Measurements from ENCODE around the gene UST.

The UST gene

GRCh38 chr6:149109397-149110070 is 362.7 kb downstream of the UST start:
- Histone ChIP-seq H3K4me1 (ENCODE audit: control insufficient read depth, insufficient read depth, low read length) (no peaks in the 10 kb centered on the region), H3K9ac (ENCODE audit: low read length) (no peak overlapping the region), H3K27me3 (replicated peaks; ENCODE audit: control insufficient read depth, insufficient read depth, low read length) (no peaks in the 10 kb centered on the region), H3K9me3 (ENCODE audit: control insufficient read depth, low read length) (no peaks in the 10 kb centered on the region), H3K4me3 (ENCODE audit: low read length) (no peak overlapping the region), H3K36me3 (ENCODE audit: control insufficient read depth, insufficient read depth, low read length, severe bottlenecking) (no peaks in the 10 kb centered on the region)
- no peak for DNase-seq (ENCODE audit: low read depth)

- Histone ChIP-seq H3K27me3 (replicated peaks; ENCODE audit: control insufficient read depth, insufficient read depth, low read length) (peaks cover 8% of the 10 kb centered on the region), H3K9me3 (ENCODE audit: control insufficient read depth, low read length) (no peaks in the 10 kb centered on the region), H3K9ac (ENCODE audit: low read length) (no peak overlapping the region), H3K4me3 (ENCODE audit: low read length) (no peak overlapping the region), H3K4me1 (ENCODE audit: control insufficient read depth, insufficient read depth, low read length) (no peaks in the 10 kb centered on the region), H3K36me3 (ENCODE audit: control insufficient read depth, insufficient read depth, low read length, severe bottlenecking) (no peaks in the 10 kb centered on the region)
- DNase-seq (ENCODE audit: low read depth) = no peak
Observed at GRCh38 chr6:149111556-149112115, 364.8 kb downstream of the UST start.

- Histone ChIP-seq H3K9me3 (ENCODE audit: control insufficient read depth, low read length) (no peaks in the 10 kb centered on the region), H3K27me3 (replicated peaks; ENCODE audit: control insufficient read depth, insufficient read depth, low read length) (peaks cover 11% of the 10 kb centered on the region), H3K4me3 (ENCODE audit: low read length) (no peak overlapping the region), H3K9ac (ENCODE audit: low read length) (no peak overlapping the region), H3K36me3 (ENCODE audit: control insufficient read depth, insufficient read depth, low read length, severe bottlenecking) (no peaks in the 10 kb centered on the region), H3K4me1 (ENCODE audit: control insufficient read depth, insufficient read depth, low read length) (no peaks in the 10 kb centered on the region)
- no peak for DNase-seq (ENCODE audit: low read depth)
Observed at GRCh38 chr6:149112976-149113375, 366.1 kb downstream of the UST start.

GRCh38 chr6:149114167-149114566 is 367.3 kb downstream of the UST start:
- DNase-seq (ENCODE audit: low read depth) = no peak
- no peaks in the 10 kb centered on the region for H3K36me3 ChIP-seq (ENCODE audit: control insufficient read depth, insufficient read depth, low read length, severe bottlenecking)

GRCh38 chr6:149118737-149119653 is 372.2 kb downstream of the UST start:
- H3K9ac ChIP-seq (ENCODE audit: low read length) = no peak overlapping the region
- no peak for DNase-seq (ENCODE audit: low read depth)
- H3K4me3 ChIP-seq (ENCODE audit: low read length) = no peak overlapping the region
- H3K4me1 ChIP-seq (ENCODE audit: control insufficient read depth, insufficient read depth, low read length) = no peaks in the 10 kb centered on the region
- H3K36me3 ChIP-seq (ENCODE audit: control insufficient read depth, insufficient read depth, low read length, severe bottlenecking) = no peaks in the 10 kb centered on the region
- H3K9me3 ChIP-seq (ENCODE audit: control insufficient read depth, low read length) = no peaks in the 10 kb centered on the region
- H3K27me3 ChIP-seq (replicated peaks; ENCODE audit: control insufficient read depth, insufficient read depth, low read length) = peaks cover 11% of the 10 kb centered on the region

More at GRCh38 chr6:149114167-149114566, 367.3 kb downstream of the UST start:
- H3K9ac ChIP-seq (ENCODE audit: low read length) = no peak overlapping the region
- peaks cover 11% of the 10 kb centered on the region for H3K27me3 ChIP-seq (replicated peaks; ENCODE audit: control insufficient read depth, insufficient read depth, low read length)
- no peaks in the 10 kb centered on the region for H3K4me1 ChIP-seq (ENCODE audit: control insufficient read depth, insufficient read depth, low read length)
- H3K9me3 ChIP-seq (ENCODE audit: control insufficient read depth, low read length) = no peaks in the 10 kb centered on the region
- H3K4me3 ChIP-seq (ENCODE audit: low read length) = no peak overlapping the region

- Histone ChIP-seq H3K4me1 (ENCODE audit: control insufficient read depth, insufficient read depth, low read length) (peaks cover 4% of the 10 kb centered on the region), H3K4me3 (ENCODE audit: low read length) (no peak overlapping the region), H3K9me3 (ENCODE audit: control insufficient read depth, low read length) (no peaks in the 10 kb centered on the region), H3K36me3 (ENCODE audit: control insufficient read depth, insufficient read depth, low read length, severe bottlenecking) (no peaks in the 10 kb centered on the region), H3K9ac (ENCODE audit: low read length) (no peak overlapping the region), H3K27me3 (replicated peaks; ENCODE audit: control insufficient read depth, insufficient read depth, low read length) (no peaks in the 10 kb centered on the region)
- no peak for DNase-seq (ENCODE audit: low read depth)
Observed at GRCh38 chr6:149122850-149123821, 376.3 kb downstream of the UST start.

- no peak for DNase-seq (ENCODE audit: low read depth)
- H3K4me1 ChIP-seq (ENCODE audit: control insufficient read depth, insufficient read depth, low read length) = peaks cover 16% of the 10 kb centered on the region
- no peaks in the 10 kb centered on the region for H3K36me3 ChIP-seq (ENCODE audit: control insufficient read depth, insufficient read depth, low read length, severe bottlenecking)
- H3K4me3 ChIP-seq (ENCODE audit: low read length) = no peak overlapping the region
- H3K9me3 ChIP-seq (ENCODE audit: control insufficient read depth, low read length) = no peaks in the 10 kb centered on the region
- no peaks in the 10 kb centered on the region for H3K27me3 ChIP-seq (replicated peaks; ENCODE audit: control insufficient read depth, insufficient read depth, low read length)
- H3K9ac ChIP-seq (ENCODE audit: low read length) = no peak overlapping the region
Observed at GRCh38 chr6:149125309-149125708, 378.5 kb downstream of the UST start.
